MG63 (cell line): ENCODE measurements around the gene CGA. TPM values are rescaled to one million over a fixed set of nuclear protein-coding genes. Genes with fewer than 3 reads are reported as not detected.

Source experiments
- DNase-seq: peaks from one replicate; pipeline ENCODE4 v3.0.0-alpha.2; 2020
- H3K27me3 ChIP-seq: fragments of 250-450 bp; sonication (Bioruptor Pico); 2 replicates; pipeline ENCODE4 v1.5.1; 2020; ENCODE audit warnings: mild to moderate bottlenecking, moderate library complexity
- H3K36me3 ChIP-seq: fragments of 250-450 bp; sonication (Bioruptor Pico); 2 replicates; pipeline ENCODE4 v1.5.1; 2020; ENCODE audit warnings: mild to moderate bottlenecking, moderate library complexity
- H3K4me3 ChIP-seq: fragments of 250-450 bp; sonication (Bioruptor Pico); 2 replicates; pipeline ENCODE4 v1.5.1; 2020; ENCODE audit warnings: mild to moderate bottlenecking, moderate library complexity
- H3K9me3 ChIP-seq: fragments of 250-450 bp; sonication (Bioruptor Pico); 2 replicates; pipeline ENCODE4 v1.5.1; 2020; ENCODE audit warnings: mild to moderate bottlenecking, moderate library complexity
- total RNA-seq: library from RNA; depleted of rRNA; stranded (reverse); fragments of >200 nt; shearing (Covaris generic); gene quantifications from 2 replicates; pipeline ENCODE4 v1.2.3, GENCODE V29; 2014; ENCODE audit warnings: low replicate concordance; rRNA removed

Gene CGA
- total RNA-seq, 1 experiment from 2014 or later = not detected

GRCh38 chr6:87059943-87060342 lies 35.0 kb downstream of the CGA start:
- Histone ChIP-seq H3K27me3 (peaks cover 9% of the 10 kb centered on the region), H3K36me3 (no peaks in the 10 kb centered on the region), H3K4me3 (no peak overlapping the region), H3K9me3 (no peaks in the 10 kb centered on the region)
- DNase-seq = no peak

- no peak overlapping the region for H3K4me3 ChIP-seq
- peaks cover 7% of the 10 kb centered on the region for H3K27me3 ChIP-seq
- DNase-seq = no peak
- H3K9me3 ChIP-seq = no peaks in the 10 kb centered on the region
- no peaks in the 10 kb centered on the region for H3K36me3 ChIP-seq
These were observed 40.6 kb downstream of the CGA start for GRCh38 chr6:87054143-87054833.

GRCh38 chr6:87053312-87053711 lies 41.6 kb downstream of the CGA start:
- H3K36me3 ChIP-seq = no peaks in the 10 kb centered on the region
- peaks cover 9% of the 10 kb centered on the region for H3K27me3 ChIP-seq
- no peak for DNase-seq
- no peak overlapping the region for H3K4me3 ChIP-seq
- no peaks in the 10 kb centered on the region for H3K9me3 ChIP-seq

- no peaks in the 10 kb centered on the region for H3K9me3 ChIP-seq
- H3K36me3 ChIP-seq = no peaks in the 10 kb centered on the region
- no peak for DNase-seq
- H3K27me3 ChIP-seq = peaks cover 12% of the 10 kb centered on the region
- no peak overlapping the region for H3K4me3 ChIP-seq
These were observed 45.1 kb downstream of the CGA start for GRCh38 chr6:87049779-87050178.

GRCh38 chr6:87045521-87046075 lies 49.3 kb downstream of the CGA start:
- DNase-seq = no peak
- peaks cover 9% of the 10 kb centered on the region for H3K27me3 ChIP-seq
- H3K4me3 ChIP-seq = no peak overlapping the region
- H3K9me3 ChIP-seq = no peaks in the 10 kb centered on the region
- no peaks in the 10 kb centered on the region for H3K36me3 ChIP-seq

- no peak for DNase-seq
- Histone ChIP-seq H3K36me3 (no peaks in the 10 kb centered on the region), H3K27me3 (peaks cover 4% of the 10 kb centered on the region; the same call in 1 of the 2 replicates), H3K9me3 (no peaks in the 10 kb centered on the region), H3K4me3 (no peak overlapping the region)
These were observed 54.2 kb downstream of the CGA start for GRCh38 chr6:87040729-87041128.

Other genes starting within 250 kb of the CGA start
- not detected in 2 replicates for gene HTR1E, start 157.6 kb downstream of the CGA start, total RNA-seq
- 4.0 and 19.9 TPM in 2 replicates for gene ZNF292, start 60.5 kb upstream of the CGA start, total RNA-seq
- 7.5 and 10.9 TPM in 2 replicates for gene SMIM8, start 227.5 kb upstream of the CGA start, total RNA-seq
- not detected in 2 replicates for gene GJB7, start 234.2 kb upstream of the CGA start, total RNA-seq
- not detected in 2 replicates for gene C6orf163, start 249.7 kb upstream of the CGA start, total RNA-seq